ENCODE results near the gene TWIST2. TPM values are rescaled to one million over a fixed set of nuclear protein-coding genes. Genes with fewer than 3 reads are reported as not detected.

TWIST2 gene
- total RNA-seq, 2 donors from 2014 or later = 6.2 to 26.1 TPM

GRCh38 chr2:238921259-238921658 is 73.4 kb downstream of the TWIST2 start:
- TF ChIP-seq, protein P1, sequence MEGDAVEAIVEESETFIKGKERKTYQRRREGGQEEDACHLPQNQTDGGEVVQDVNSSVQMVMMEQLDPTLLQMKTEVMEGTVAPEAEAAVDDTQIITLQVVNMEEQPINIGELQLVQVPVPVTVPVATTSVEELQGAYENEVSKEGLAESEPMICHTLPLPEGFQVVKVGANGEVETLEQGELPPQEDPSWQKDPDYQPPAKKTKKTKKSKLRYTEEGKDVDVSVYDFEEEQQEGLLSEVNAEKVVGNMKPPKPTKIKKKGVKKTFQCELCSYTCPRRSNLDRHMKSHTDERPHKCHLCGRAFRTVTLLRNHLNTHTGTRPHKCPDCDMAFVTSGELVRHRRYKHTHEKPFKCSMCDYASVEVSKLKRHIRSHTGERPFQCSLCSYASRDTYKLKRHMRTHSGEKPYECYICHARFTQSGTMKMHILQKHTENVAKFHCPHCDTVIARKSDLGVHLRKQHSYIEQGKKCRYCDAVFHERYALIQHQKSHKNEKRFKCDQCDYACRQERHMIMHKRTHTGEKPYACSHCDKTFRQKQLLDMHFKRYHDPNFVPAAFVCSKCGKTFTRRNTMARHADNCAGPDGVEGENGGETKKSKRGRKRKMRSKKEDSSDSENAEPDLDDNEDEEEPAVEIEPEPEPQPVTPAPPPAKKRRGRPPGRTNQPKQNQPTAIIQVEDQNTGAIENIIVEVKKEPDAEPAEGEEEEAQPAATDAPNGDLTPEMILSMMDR (IDR thresholded peaks at IDR 0.05) = no peak
- Histone ChIP-seq H3K4me3 (no peak overlapping the region), H3K9me3 (no peaks in the 10 kb centered on the region), H3K36me3 (no peaks in the 10 kb centered on the region), H3K27ac (no peak overlapping the region), H3K4me1 (no peaks in the 10 kb centered on the region), H3K27me3 (peaks cover 0 to 4% of the 10 kb centered on the region in 2 donors)
- DNase-seq (ENCODE audit: low spot score) = no peak

- H3K9me3 ChIP-seq = no peaks in the 10 kb centered on the region
- peaks cover 0 to 4% of the 10 kb centered on the region in 2 donors for H3K27me3 ChIP-seq
- TF ChIP-seq, protein P1 (IDR thresholded peaks at IDR 0.05) = no peak
- DNase-seq (ENCODE audit: low spot score) = no peak
- H3K4me3 ChIP-seq = no peak overlapping the region
- H3K4me1 ChIP-seq = no peaks in the 10 kb centered on the region
- no peaks in the 10 kb centered on the region for H3K36me3 ChIP-seq
- H3K27ac ChIP-seq = no peak overlapping the region
Observed at GRCh38 chr2:238921681-238922319, 73.9 kb downstream of the TWIST2 start.

DNA sequence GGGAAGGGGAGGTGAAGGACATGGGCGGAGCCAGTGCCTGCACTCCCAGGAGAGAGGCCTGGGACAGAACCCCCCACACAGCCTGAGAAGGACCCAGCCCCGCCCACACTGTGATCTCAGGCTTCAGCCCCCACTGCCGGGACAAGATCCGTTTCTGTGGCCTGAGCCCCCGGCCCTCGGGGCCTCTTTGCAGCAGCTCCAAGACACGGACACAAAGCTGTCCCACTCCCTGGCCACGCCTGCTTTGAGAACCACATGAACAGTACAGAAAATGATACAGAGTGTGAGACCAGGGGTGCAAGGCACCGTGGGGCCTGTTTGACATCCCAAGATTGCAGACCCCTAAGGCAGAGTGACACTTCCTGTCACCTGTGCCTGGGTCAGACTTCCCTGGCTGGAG is 74.5 kb downstream of the TWIST2 start:
- no peaks in the 10 kb centered on the region for H3K4me1 ChIP-seq
- H3K9me3 ChIP-seq = no peaks in the 10 kb centered on the region
- no peak overlapping the region for H3K4me3 ChIP-seq
- H3K27me3 ChIP-seq = peaks cover 0 to 4% of the 10 kb centered on the region in 2 donors
- TF ChIP-seq, protein P1 (IDR thresholded peaks at IDR 0.05) = no peak
- no peak overlapping the region for H3K27ac ChIP-seq
- H3K36me3 ChIP-seq = no peaks in the 10 kb centered on the region
- DNase-seq (ENCODE audit: low spot score) = no peak

GRCh38 chr2:238924032-238924431 is 76.1 kb downstream of the TWIST2 start:
- no peak for DNase-seq (ENCODE audit: low spot score)
- H3K27ac ChIP-seq = no peak overlapping the region
- H3K27me3 ChIP-seq = peaks cover 0 to 4% of the 10 kb centered on the region in 2 donors
- TF ChIP-seq, protein P1 (IDR thresholded peaks at IDR 0.05) = no peak
- H3K4me1 ChIP-seq = no peaks in the 10 kb centered on the region
- H3K36me3 ChIP-seq = no peaks in the 10 kb centered on the region
- H3K9me3 ChIP-seq = no peaks in the 10 kb centered on the region
- no peak overlapping the region for H3K4me3 ChIP-seq

GRCh38 chr2:238924796-238925195 is 76.9 kb downstream of the TWIST2 start:
- no peak overlapping the region for H3K27ac ChIP-seq
- DNase-seq (ENCODE audit: low spot score) = no peak
- no peaks in the 10 kb centered on the region for H3K4me1 ChIP-seq
- no peaks in the 10 kb centered on the region for H3K9me3 ChIP-seq
- peaks cover 0 to 4% of the 10 kb centered on the region in 2 donors for H3K27me3 ChIP-seq
- no peaks in the 10 kb centered on the region for H3K36me3 ChIP-seq
- TF ChIP-seq, protein P1 (IDR thresholded peaks at IDR 0.05) = no peak
- no peak overlapping the region for H3K4me3 ChIP-seq

DNA sequence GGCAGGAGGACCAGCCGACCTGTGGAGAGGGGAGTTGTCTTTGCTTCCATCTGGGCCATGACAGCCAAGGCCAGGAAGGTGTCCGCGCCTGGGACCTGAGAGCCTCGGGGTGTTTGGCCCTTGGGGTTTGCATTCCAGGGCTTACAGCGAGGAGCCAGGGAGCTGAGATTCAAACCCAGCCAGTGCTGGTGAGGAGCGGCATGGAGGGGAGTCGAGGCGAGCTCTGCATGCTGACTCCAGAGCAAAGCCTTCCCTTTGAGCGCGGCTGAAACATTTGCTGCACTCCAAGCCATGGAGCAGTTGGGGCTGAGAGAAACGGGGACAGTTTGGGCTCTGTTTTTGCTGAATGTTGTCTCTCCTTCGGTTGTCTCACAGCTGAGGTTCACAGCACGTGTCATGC is 77.4 kb downstream of the TWIST2 start:
- no peak for DNase-seq (ENCODE audit: low spot score)
- peaks cover 0 to 4% of the 10 kb centered on the region in 2 donors for H3K27me3 ChIP-seq
- H3K4me3 ChIP-seq = no peak overlapping the region
- H3K9me3 ChIP-seq = no peaks in the 10 kb centered on the region
- TF ChIP-seq, protein P1 (IDR thresholded peaks at IDR 0.05) = no peak
- H3K27ac ChIP-seq = no peak overlapping the region
- H3K36me3 ChIP-seq = no peaks in the 10 kb centered on the region
- H3K4me1 ChIP-seq = no peaks in the 10 kb centered on the region

Measured in right atrium auricular region (tissue), 2 donors.